Endothelial cell of umbilical vein (primary cell): ENCODE measurements around the gene RMP24.

ENCODE experiments used
- CTCF ChIP-seq, 2 donors: IDR thresholded peaks; 1 replicate in 1 of 2; 2 replicates in 1 of 2; pipeline ENCODE4 v1.5.1; 2011; ENCODE audit warnings: low read length in 2 of 2, mild to moderate bottlenecking in 2 of 2, moderate library complexity in 2 of 2, control low read depth in 1 of 2, inconsistent platforms in 1 of 2, low read depth in 1 of 2; ENCODE audit not compliant: insufficient read depth in 1 of 2; ENCODE audit errors: extremely low read depth in 1 of 2
- MAX ChIP-seq: IDR thresholded peaks from 2 replicates; pipeline ENCODE4 v1.6.1; 2011; ENCODE audit not compliant: insufficient read depth, insufficient read length
- POLR2A ChIP-seq: IDR thresholded peaks from 2 replicates; pipeline ENCODE4 v1.6.1; 2012; ENCODE audit warnings: low read depth, mild to moderate bottlenecking, control low read depth, low read length
- POLR2AphosphoS5 ChIP-seq: IDR thresholded peaks from 2 replicates; pipeline ENCODE4 v1.6.1; 2012; ENCODE audit warnings: low read depth, mild to moderate bottlenecking, control low read depth, low read length, moderate library complexity; ENCODE audit not compliant: insufficient read depth

- TF ChIP-seq CTCF (IDR thresholded peaks at IDR 0.05; ENCODE audit: extremely low read depth in 1 of 2, insufficient read depth in 1 of 2, low read depth in 1 of 2, low read length in 2 of 2) (no peak), POLR2A (no peak), POLR2AphosphoS5 (no peak), MAX (no peak)
Observed at GRCh38 chr18:35950628-35950982, 21.9 kb upstream of the RMP24 start.
